Peyer's patch (tissue), 4 donors: ENCODE results near the gene CDKAL1.

ENCODE experiments used
- CTCF ChIP-seq, 6 experiments: fragments of 450-650 bp in 4 of 6; fragments of 200-600 bp in 2 of 6; sonication (generic) in 1 of 6; IDR thresholded peaks; one replicate each; pipeline ENCODE4 v1.5.1; 2017 to 2019; ENCODE audit warnings: antibody characterized with exemption in 6 of 6, mild to moderate bottlenecking in 3 of 6, moderate library complexity in 1 of 6
- POLR2A ChIP-seq, 2 donors: fragments of 450-650 bp; IDR thresholded peaks; one replicate each; pipeline ENCODE4 v1.5.1; 2017; ENCODE audit warnings: antibody characterized with exemption in 2 of 2, mild to moderate bottlenecking in 2 of 2, moderate library complexity in 2 of 2

- TF ChIP-seq CTCF (IDR thresholded peaks at IDR 0.05) (no peak), POLR2A (IDR thresholded peaks at IDR 0.05) (no peak)
These were observed 307.5 kb downstream of the CDKAL1 start for GRCh38 chr6:20841806-20842205.
